ENCODE measurements around the gene OXNAD1. TPM values are rescaled to one million over a fixed set of nuclear protein-coding genes. Genes with fewer than 3 reads are reported as not detected.

The OXNAD1 gene
- total RNA-seq, 1 experiment from 2014 or later = 6.6 TPM

- no TSS peak for BruUV-seq (replicated peaks)
- POLR2A ChIA-PET = no interaction called here
- TF ChIP-seq SIN3A (IDR thresholded peaks at IDR 0.05; ENCODE audit: borderline replicate concordance, insufficient read depth, low read depth, low read length) = no peak
- TF ChIP-seq CTCF (IDR thresholded peaks at IDR 0.05) = no peak
- TF ChIP-seq TCF7L2 (IDR thresholded peaks at IDR 0.05; ENCODE audit: low read depth, low read length) = no peak
- no peak for TF ChIP-seq REST (IDR thresholded peaks at IDR 0.05; ENCODE audit: insufficient read depth in 1 of 2, low read depth in 2 of 2, low read length in 1 of 2)
- TF ChIP-seq POLR2AphosphoS5 (IDR thresholded peaks at IDR 0.05; ENCODE audit: low read depth, low read length) = no peak
- in situ Hi-C loops (cut with HindIII; ENCODE audit: low pct_unique_long_range_greater_than_20kb, low sequenced_read_pairs) = no loop called here
- Histone ChIP-seq H3K4me1 (ENCODE audit: control insufficient read depth, insufficient read depth, low read length) (no peaks in the 10 kb centered on the region), H3K36me3 (ENCODE audit: control insufficient read depth, insufficient read depth, low read length) (no peaks in the 10 kb centered on the region), H3K9me3 (ENCODE audit: control insufficient read depth, insufficient read depth, low read depth, low read length) (no peaks in the 10 kb centered on the region; the same call in 1 of the 2 replicates), H3K27ac (ENCODE audit: low read length) (no peak overlapping the region), H3K4me3 (ENCODE audit: low read depth in 2 of 2, low read length in 2 of 2) (no peak overlapping the region), H3K27me3 (ENCODE audit: control insufficient read depth, insufficient read depth, low read length) (no peaks in the 10 kb centered on the region)
- intact Hi-C loops (cut with micrococcal nuclease; ENCODE audit: unreplicated experiment) = no loop called here
- CTCF ChIA-PET = no interaction called here
- DNase-seq (ENCODE audit: low read depth, low spot score) = no peak
- ATAC-seq = no peak
Observed at GRCh38 chr3:16326724-16327349, 61.8 kb downstream of the OXNAD1 start.

- ATAC-seq = no peak
- no peaks in the 10 kb centered on the region for H3K4me1 ChIP-seq (ENCODE audit: control insufficient read depth, insufficient read depth, low read length)
- no peak overlapping the region for H3K27ac ChIP-seq (ENCODE audit: low read length)
- no peak overlapping the region for H3K4me3 ChIP-seq (ENCODE audit: low read depth in 2 of 2, low read length in 2 of 2)
- intact Hi-C loops (cut with micrococcal nuclease; ENCODE audit: unreplicated experiment) (no loop called here), in situ Hi-C loops (cut with HindIII; ENCODE audit: low pct_unique_long_range_greater_than_20kb, low sequenced_read_pairs) (no loop called here)
- TF ChIP-seq POLR2AphosphoS5 (IDR thresholded peaks at IDR 0.05; ENCODE audit: low read depth, low read length) (no peak), CTCF (IDR thresholded peaks at IDR 0.05) (no peak), TCF7L2 (IDR thresholded peaks at IDR 0.05; ENCODE audit: low read depth, low read length) (no peak), SIN3A (IDR thresholded peaks at IDR 0.05; ENCODE audit: borderline replicate concordance, insufficient read depth, low read depth, low read length) (no peak), REST (IDR thresholded peaks at IDR 0.05; ENCODE audit: insufficient read depth in 1 of 2, low read depth in 2 of 2, low read length in 1 of 2) (no peak)
- ChIA-PET POLR2A (no interaction called here), CTCF (no interaction called here)
- no peak for DNase-seq (ENCODE audit: low read depth, low spot score)
- no TSS peak for BruUV-seq (replicated peaks)
- H3K27me3 ChIP-seq (ENCODE audit: control insufficient read depth, insufficient read depth, low read length) = no peaks in the 10 kb centered on the region
- H3K9me3 ChIP-seq (ENCODE audit: control insufficient read depth, insufficient read depth, low read depth, low read length) = no peaks in the 10 kb centered on the region; the same call in 1 of the 2 replicates
- H3K36me3 ChIP-seq (ENCODE audit: control insufficient read depth, insufficient read depth, low read length) = no peaks in the 10 kb centered on the region
Observed at GRCh38 chr3:16328124-16328523, 63.1 kb downstream of the OXNAD1 start.
